GM18507 (cell line): ENCODE results near the gene MRPL10.

ENCODE experiments used
- DNase-seq: peaks from one replicate; pipeline ENCODE4 v3.0.0; 2011; ENCODE audit warnings: low read depth; ENCODE audit not compliant: insufficient read length; ENCODE audit errors: extremely low spot score
- FAIRE-seq: peaks from 2 replicates; lab custom pipeline; 2011; peaks lifted over from hg19 to GRCh38; lab: Jason Lieb, UNC

The MRPL10 gene

DNA sequence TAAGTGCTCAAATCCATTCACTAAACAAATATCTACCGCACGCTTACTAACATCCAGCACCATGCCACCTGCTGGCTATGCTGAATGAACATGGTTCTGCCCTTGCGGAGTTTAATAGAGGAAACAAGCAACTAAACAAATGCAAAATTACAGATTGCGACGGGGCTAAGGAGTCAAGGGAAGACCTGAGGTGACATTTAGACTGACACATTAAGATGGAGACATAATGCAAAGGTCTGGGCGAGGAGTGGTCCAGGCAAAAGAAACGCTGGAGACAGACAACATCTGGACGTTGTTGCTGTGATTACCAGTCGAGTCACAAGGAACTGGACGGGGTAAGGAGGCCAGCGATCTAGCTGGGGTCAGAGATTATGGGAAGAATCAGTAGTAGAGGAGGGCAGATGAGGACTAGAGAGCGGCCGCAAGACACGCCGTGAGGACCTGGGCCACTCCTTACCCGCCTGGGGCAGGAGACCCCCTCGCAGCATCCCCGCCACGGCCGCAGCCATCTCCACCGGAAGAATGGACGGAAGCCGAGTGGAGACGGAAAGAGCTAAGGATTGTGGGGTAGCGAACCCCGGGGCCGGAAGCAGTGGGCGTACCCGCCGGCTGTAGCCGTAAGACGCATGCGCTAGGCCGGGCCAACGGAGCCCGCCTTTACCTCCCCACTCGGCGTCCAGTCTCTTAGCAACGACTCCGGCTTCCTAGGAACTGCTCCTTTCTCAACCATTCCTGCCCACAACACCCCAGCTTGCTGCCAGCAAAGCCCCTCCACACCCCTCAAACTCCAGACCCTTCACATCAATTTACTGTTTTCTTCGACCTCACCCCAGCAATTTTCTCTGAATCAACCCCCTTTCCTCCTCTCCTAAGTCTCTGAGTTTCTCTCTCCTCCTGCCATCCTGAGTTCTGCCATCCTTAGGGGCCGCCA lies at the start of gene MRPL10, which contains the start of gene LRRC46:
MRPL10 (minus strand) TSS at position 539 of the 931 bp plus-strand sequence; CDS start at position 509, 30 bp downstream.
LRRC46 (plus strand) TSS at position 668 of the 931 bp plus-strand sequence. CDS start 320 bp downstream, outside the sequence.
- FAIRE-seq (peak; percentile 94), DNase-seq (peak; percentile 98)

DNA sequence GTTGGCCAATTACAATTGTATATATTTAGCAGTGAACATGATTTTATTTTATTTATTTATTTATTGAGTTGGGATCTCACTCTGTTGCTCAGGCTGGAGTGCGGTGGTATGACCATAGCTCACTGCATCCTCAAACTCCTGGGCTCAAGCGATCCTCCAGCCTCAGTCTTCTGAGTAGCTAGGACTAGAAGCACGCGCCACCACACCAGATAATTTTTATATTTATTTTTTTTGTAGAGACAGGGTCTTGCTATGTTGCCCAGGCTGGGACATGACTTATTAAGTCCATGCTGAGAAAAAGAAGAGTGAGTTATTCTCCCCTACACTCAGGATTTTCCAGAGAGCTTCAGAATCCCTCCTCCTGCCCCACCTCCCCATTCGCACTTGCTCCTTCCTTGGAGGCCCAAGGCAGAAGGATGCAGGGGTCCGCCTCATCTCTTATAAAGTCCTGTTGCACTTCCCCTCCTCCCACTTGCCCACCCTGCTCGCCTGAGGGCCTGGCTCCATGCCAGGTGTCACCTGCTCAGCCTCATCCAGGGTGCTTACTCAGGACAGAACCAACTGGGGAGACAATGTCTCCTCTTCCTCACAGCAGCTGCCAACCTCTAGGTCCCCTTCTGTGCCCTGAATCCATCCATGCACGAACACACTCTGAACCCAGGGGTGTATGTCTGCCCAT lies 48.6 kb upstream of the MRPL10 start:
- FAIRE-seq (no peak), DNase-seq (no peak)

DNA sequence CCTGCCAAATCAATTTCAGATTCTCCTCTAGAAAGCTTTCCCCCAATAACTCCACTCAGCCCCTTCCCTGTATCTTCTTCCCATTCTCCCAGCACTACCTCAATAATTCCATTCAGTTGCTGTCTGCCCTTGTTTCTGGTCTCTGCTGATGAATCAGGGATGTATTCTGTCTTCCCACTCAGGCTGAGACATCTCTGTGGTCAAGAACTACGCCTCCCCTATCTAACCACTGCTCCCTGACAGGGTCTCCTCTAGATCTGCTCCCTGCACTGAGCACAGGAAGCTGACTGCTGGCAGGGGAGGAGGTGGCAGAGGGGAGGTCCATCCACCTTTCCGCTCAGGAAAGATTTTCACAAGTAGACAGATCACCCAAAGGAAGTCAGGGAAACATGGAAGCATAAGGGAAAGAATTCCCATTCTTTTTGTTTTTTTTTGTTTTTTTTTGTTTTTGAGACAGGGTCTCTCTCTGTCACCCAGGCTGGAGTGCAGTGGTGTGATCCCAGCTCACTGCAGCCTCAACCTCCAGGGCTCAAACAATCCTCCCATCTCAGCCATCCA lies 47.8 kb upstream of the MRPL10 start:
- DNase-seq: no peak
- FAIRE-seq: no peak

- no peak for FAIRE-seq
- DNase-seq: no peak
Observed at GRCh38 chr17:47878203-47879027, 47.1 kb upstream of the MRPL10 start.

DNA sequence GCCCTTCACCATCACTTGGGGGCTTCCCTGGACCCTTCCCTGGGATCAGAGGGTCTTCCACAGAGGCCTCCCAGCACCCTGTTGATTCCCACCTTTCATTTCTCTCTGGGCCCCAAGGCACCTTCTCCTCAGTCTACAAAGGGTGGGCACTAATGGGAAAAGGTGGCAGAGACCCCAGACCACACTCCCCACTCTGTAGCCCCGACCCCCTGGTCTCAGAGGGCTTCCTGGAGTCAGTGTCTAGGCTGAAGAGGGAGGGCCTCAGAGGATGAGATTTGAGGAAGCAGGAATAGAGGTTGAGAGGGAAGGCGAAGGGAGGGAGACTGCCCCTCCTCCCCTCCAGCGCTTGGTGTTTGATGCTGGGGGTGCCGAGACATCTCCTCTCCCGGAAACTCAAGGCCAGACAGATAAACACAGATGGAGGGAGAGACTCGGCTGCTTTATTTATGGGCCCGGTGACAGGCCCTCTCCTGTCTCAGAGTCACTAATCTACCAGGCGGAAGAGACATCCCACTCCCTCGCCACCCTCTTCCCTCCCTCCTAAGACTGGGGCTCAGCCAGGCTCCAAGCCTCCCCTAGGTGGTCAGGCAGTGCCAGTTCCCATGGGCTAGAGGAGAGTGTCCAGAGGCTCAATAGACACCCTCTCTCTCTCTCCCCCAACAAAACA lies 46.2 kb upstream of the MRPL10 start:
- no peak for FAIRE-seq

GRCh38 chr17:47875011-47875985 lies 44.0 kb upstream of the MRPL10 start:
- no peak for DNase-seq
- no peak for FAIRE-seq

More for the DNA sequence above, 46.2 kb upstream of the MRPL10 start:
- no peak for DNase-seq

GRCh38 chr17:47873200-47874090 lies 42.1 kb upstream of the MRPL10 start:
- no peak for FAIRE-seq
- DNase-seq: no peak

DNA sequence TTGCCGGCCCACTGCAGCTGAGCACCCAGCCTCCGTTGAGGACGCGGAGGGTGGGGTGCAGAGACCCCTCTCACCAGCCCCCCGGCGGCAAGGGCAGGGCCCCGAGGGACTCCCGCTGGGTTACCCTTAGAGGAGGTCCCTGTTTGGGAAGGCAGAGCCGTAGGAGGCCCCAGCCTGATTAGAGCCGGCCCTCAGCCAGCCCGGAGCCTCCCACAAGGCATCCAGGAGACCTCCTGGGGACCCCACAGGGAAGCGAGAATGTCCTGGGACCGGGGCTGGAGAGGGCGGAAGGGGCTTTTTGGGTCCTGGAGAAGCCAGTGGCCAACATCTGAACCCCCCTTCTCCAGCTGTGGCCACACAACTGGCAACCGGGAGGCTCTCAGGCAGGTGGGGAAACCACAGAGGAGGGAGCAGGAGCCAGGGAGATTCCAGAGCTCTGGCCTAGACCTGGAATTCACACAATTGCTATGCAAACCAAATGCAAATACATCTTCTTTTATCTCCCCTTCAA lies 41.4 kb upstream of the MRPL10 start:
- DNase-seq (no peak), FAIRE-seq (no peak)

GRCh38 chr17:47872019-47872650 lies 40.8 kb upstream of the MRPL10 start:
- no peak for FAIRE-seq
- DNase-seq: no peak

GRCh38 chr17:47871048-47871447 lies 39.7 kb upstream of the MRPL10 start:
- FAIRE-seq (no peak), DNase-seq (no peak)

DNA sequence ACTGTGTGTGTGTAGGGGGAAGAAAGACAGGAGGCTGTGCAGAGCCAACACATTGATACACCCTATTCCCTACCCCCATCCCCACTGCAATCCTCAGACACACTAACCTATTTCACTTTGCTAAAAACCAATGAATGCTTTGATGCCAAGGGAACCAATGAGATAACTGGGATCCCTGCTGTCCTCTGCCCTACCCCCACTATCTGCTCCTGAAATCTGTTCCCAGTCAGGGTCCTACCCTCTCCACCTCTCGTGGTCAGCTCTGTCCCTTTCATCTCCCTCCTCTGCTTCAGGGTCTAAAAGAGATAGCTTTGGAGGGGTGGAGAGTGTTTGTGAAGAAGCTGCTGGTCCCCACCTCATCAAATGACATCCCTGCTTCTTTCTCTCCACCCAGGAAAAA lies 38.7 kb upstream of the MRPL10 start:
- no peak for DNase-seq
- FAIRE-seq: no peak

GRCh38 chr17:47869114-47869513 lies 37.8 kb upstream of the MRPL10 start:
- no peak for DNase-seq
- FAIRE-seq: no peak

GRCh38 chr17:47867813-47868533 lies 36.6 kb upstream of the MRPL10 start:
- DNase-seq: no peak
- FAIRE-seq: no peak

- no peak for FAIRE-seq
- no peak for DNase-seq
Observed at GRCh38 chr17:47866941-47867340, 35.6 kb upstream of the MRPL10 start.

DNA sequence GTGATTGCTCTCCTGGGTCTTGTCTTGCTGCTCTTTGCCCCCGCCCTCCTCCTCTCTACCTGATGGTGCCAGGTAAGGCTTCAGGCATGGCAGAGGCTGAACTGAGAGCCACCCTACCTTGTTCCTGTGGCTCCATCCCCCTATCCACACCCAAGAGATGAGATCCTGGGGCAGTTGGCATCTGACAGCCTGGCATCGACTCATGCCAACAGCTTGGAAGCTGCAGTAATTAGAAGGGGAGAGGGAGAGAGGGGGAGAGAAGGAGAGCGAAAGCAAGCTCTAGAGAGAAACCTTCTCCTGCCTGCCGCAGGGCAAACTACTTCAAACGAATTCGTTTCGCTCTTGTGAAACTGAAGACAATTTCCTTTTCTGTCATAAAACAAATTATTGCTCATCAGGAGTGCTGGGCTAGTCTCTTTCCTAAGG lies 33.5 kb upstream of the MRPL10 start:
- FAIRE-seq: no peak
- DNase-seq: no peak
